ENCODE data around the gene CREB3L2. TPM values are rescaled to one million over a fixed set of nuclear protein-coding genes. Genes with fewer than 3 reads are reported as not detected.
"Not testable (repeated sequence)": the region's sequence is repeated elsewhere in the genome, so short reads cannot be mapped to it uniquely, and the experiment has no call there.

Gene CREB3L2
- total and polyA plus RNA-seq, 3 experiments from 2014 or later: 12.5 to 25.0 (median 23.9) TPM

DNA sequence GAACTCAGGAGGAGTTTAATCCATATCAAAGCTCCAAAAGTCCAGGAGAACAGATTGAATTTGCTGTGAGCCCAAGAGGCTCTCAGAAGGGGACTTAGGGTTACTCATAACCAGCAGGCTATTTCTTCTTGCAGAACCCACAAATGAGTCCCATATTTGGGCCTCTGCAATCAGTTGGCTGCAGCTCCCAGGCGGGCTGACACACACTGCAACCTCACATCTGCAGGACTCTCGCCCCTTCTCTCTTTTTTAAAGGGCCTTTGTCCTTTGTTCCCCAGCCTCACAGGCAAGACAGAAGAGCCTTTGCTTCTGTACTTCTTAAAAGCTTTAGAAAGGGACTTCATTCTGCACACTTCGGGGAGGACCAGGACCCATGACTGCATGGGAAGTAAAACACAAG, 26.7 kb downstream of the CREB3L2 start:
- POLR2A ChIA-PET: no interaction called here
- peaks cover 8 to 24% (median 11%) of the 10 kb centered on the region in 3 donors for H3K4me1 Mint-ChIP-seq
- Histone ChIP-seq H3K4me1 (ENCODE audit: insufficient read depth, low read length) (no peaks in the 10 kb centered on the region), H3K9me3 (ENCODE audit: low read length) (no peaks in the 10 kb centered on the region), H3K27me3 (ENCODE audit: insufficient read depth, low read length, poor library complexity, severe bottlenecking) (no peaks in the 10 kb centered on the region), H3K36me3 (ENCODE audit: insufficient read depth, low read length) (no peaks in the 10 kb centered on the region), H3K4me3 (ENCODE audit: low read length) (no peak overlapping the region), H3K27ac (ENCODE audit: low read depth, low read length) (no peak overlapping the region)
- CTCF ChIA-PET: interaction anchor here (2.3 kb wide), 1 partner anchor 72 kb away, joined by 7 read pairs; no protein-coding TSS in a partner anchor
- no peaks in the 10 kb centered on the region for H3K9me3 Mint-ChIP-seq
- peaks cover 0 to 3% (median 3%) of the 10 kb centered on the region in 3 donors for H3K36me3 Mint-ChIP-seq
- no peak overlapping the region for H3K27ac Mint-ChIP-seq
- DNase-seq: no peak
- no peaks in the 10 kb centered on the region for H3K27me3 Mint-ChIP-seq
- H3K4me3 Mint-ChIP-seq: no peak overlapping the region

DNA sequence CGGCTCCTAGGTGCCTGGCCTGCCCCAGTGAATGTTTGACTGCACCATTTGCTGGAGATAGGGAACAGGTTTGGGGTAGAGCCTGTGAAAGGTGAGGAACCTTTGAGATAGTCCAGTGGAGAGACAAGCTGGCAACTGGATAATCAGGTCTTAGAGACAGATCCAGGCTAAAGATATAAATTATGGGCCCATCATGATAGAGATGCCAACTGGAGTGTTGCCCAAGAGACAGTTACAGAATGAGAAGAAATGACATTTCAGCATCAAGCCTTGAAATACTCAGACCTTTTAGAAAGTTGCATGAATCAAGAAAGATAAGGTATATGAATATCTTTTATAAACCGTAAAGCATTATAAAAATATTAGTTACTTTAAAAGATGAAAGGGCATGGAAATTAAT, 27.1 kb downstream of the CREB3L2 start:
- peaks cover 0 to 4% (median 2%) of the 10 kb centered on the region in 3 donors for H3K36me3 Mint-ChIP-seq
- peak overlapping the region in 3 of 8 donors; percentile 16 to 67 (median 19) for H3K27ac Mint-ChIP-seq
- H3K9me3 Mint-ChIP-seq: no peaks in the 10 kb centered on the region
- no peaks in the 10 kb centered on the region for H3K9me3 ChIP-seq (ENCODE audit: low read length)
- H3K27me3 ChIP-seq (ENCODE audit: insufficient read depth, low read length, poor library complexity, severe bottlenecking): no peaks in the 10 kb centered on the region
- H3K4me3 Mint-ChIP-seq: no peak overlapping the region
- no peak overlapping the region for H3K27ac ChIP-seq (ENCODE audit: low read depth, low read length)
- H3K36me3 ChIP-seq (ENCODE audit: insufficient read depth, low read length): no peaks in the 10 kb centered on the region
- H3K4me3 ChIP-seq (ENCODE audit: low read length): no peak overlapping the region
- POLR2A ChIA-PET: no interaction called here
- no peaks in the 10 kb centered on the region for H3K4me1 ChIP-seq (ENCODE audit: insufficient read depth, low read length)
- H3K4me1 Mint-ChIP-seq: peaks cover 7 to 23% (median 9%) of the 10 kb centered on the region in 3 donors
- CTCF ChIA-PET: interaction anchor here (0.5 to 2.3 kb wide), 3 partner anchors 26 to 71 kb away, joined by 3 to 7 read pairs (median 3); no protein-coding TSS in a partner anchor
- H3K27me3 Mint-ChIP-seq: no peaks in the 10 kb centered on the region
- no peak for DNase-seq

DNA sequence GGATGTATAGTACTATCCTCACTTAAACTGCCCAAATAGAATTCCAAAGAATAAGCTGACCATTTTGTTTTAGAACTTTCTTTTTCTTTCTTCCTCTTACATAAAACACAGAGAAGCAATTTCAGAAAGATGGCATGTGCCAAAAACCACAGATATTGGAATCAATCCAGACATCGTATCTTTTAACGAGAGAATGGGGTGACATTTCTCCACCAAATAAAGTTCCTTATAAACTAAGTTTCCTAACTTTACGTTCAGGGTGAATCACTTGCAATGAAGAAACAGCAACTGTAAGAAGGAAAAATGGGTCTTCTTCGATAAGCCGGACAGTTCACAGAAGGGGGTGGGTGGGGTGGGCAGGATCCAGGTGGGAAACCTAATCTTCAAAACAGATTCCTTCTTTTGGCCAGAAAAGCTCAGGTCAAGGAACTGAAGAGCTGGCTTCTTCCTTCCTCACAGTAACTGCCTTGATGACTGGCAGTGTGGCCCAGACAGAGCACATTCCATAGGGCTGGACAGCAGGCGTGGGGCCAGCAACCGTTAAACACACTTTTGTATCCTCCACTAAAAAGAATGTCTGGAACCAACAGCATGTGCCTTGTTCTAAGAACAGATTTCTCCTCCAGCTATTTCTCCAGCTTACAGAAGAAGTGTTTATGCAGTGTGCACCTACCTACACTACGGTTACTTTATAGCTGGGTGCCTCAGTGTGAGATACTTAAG, 31.5 kb downstream of the CREB3L2 start:
- no peak for DNase-seq
- Mint-ChIP-seq H3K27ac (no peak overlapping the region), H3K36me3 (peaks cover 4 to 7% (median 4%) of the 10 kb centered on the region in 3 donors), H3K4me3 (no peak overlapping the region), H3K27me3 (no peaks in the 10 kb centered on the region), H3K4me1 (peaks cover 24 to 38% (median 29%) of the 10 kb centered on the region in 3 donors), H3K9me3 (no peaks in the 10 kb centered on the region)
- CTCF ChIA-PET: interaction anchor here (1.2 kb wide), 1 partner anchor 12 kb away, joined by 3 read pairs; no protein-coding TSS in a partner anchor
- Histone ChIP-seq H3K27me3 (ENCODE audit: insufficient read depth, low read length, poor library complexity, severe bottlenecking) (no peaks in the 10 kb centered on the region), H3K4me3 (ENCODE audit: low read length) (no peak overlapping the region), H3K4me1 (ENCODE audit: insufficient read depth, low read length) (peaks cover 24% of the 10 kb centered on the region), H3K36me3 (ENCODE audit: insufficient read depth, low read length) (no peaks in the 10 kb centered on the region), H3K9me3 (ENCODE audit: low read length) (no peaks in the 10 kb centered on the region), H3K27ac (ENCODE audit: low read depth, low read length) (no peak overlapping the region)
- POLR2A ChIA-PET: no interaction called here

DNA sequence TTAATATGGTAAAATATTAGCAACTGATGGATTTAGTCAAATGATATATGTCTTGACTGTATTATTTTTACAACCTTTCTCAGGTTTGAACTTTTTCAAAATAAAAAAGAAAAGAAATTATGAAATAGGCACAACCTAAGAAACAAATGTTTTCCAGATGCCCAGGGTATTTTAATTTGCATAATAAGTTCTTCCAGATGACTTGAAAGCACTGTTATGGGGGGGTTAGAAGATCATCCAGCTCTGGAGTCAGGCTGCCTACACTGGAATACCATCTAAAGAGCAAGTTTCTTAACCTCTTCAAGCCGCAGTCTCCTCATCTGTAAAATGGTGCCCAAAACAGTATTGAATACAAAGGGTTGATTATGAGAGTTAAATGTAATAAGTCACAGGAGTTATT, 32.1 kb downstream of the CREB3L2 start:
- Histone ChIP-seq H3K4me3 (ENCODE audit: low read length) (no peak overlapping the region), H3K9me3 (ENCODE audit: low read length) (no peaks in the 10 kb centered on the region), H3K4me1 (ENCODE audit: insufficient read depth, low read length) (peaks cover 24% of the 10 kb centered on the region), H3K36me3 (ENCODE audit: insufficient read depth, low read length) (no peaks in the 10 kb centered on the region), H3K27me3 (ENCODE audit: insufficient read depth, low read length, poor library complexity, severe bottlenecking) (no peaks in the 10 kb centered on the region), H3K27ac (ENCODE audit: low read depth, low read length) (no peak overlapping the region)
- peaks cover 24 to 38% (median 29%) of the 10 kb centered on the region in 3 donors for H3K4me1 Mint-ChIP-seq
- H3K4me3 Mint-ChIP-seq: no peak overlapping the region
- no peaks in the 10 kb centered on the region for H3K9me3 Mint-ChIP-seq
- CTCF ChIA-PET: interaction anchor here (1.2 kb wide), 1 partner anchor 12 kb away, joined by 3 read pairs; no protein-coding TSS in a partner anchor
- H3K36me3 Mint-ChIP-seq: peaks cover 4 to 7% (median 4%) of the 10 kb centered on the region in 3 donors
- no peak for DNase-seq
- no peaks in the 10 kb centered on the region for H3K27me3 Mint-ChIP-seq
- peak overlapping the region in 1 of 8 donors; percentile 24 for H3K27ac Mint-ChIP-seq
- POLR2A ChIA-PET: no interaction called here

DNA sequence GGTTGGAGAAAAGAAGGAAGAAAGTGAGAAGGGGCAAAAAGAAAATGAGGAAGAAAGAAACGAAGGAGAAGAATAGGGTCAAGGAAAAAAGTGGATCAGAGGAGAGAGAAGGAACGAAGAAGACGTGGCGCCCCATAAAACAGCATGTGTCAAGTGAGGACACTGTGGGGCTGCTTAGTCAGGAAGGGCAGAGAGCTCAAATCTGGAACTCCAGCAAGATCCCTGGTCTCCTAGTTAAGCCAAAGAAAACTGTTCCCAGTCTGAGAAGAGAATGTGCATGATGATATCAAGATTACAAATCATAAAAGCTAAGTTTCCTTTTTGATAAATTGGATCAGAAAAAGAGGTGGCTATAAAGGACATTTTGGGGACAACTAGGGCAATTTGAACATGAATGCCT, 33.0 kb downstream of the CREB3L2 start:
- ChIA-PET POLR2A (no interaction called here), CTCF (no interaction called here)
- Mint-ChIP-seq H3K36me3 (peaks cover 4 to 7% (median 4%) of the 10 kb centered on the region in 3 donors), H3K27me3 (no peaks in the 10 kb centered on the region), H3K4me3 (no peak overlapping the region), H3K9me3 (no peaks in the 10 kb centered on the region), H3K4me1 (peaks cover 24 to 29% (median 25%) of the 10 kb centered on the region in 3 donors), H3K27ac (peak overlapping the region in 2 of 8 donors; percentile 28 to 54)
- H3K36me3 ChIP-seq (ENCODE audit: insufficient read depth, low read length): no peaks in the 10 kb centered on the region
- no peaks in the 10 kb centered on the region for H3K27me3 ChIP-seq (ENCODE audit: insufficient read depth, low read length, poor library complexity, severe bottlenecking)
- H3K4me1 ChIP-seq (ENCODE audit: insufficient read depth, low read length): peaks cover 24% of the 10 kb centered on the region
- no peak for DNase-seq
- no peak overlapping the region for H3K27ac ChIP-seq (ENCODE audit: low read depth, low read length)
- H3K9me3 ChIP-seq (ENCODE audit: low read length): no peaks in the 10 kb centered on the region
- H3K4me3 ChIP-seq (ENCODE audit: low read length): no peak overlapping the region

DNA sequence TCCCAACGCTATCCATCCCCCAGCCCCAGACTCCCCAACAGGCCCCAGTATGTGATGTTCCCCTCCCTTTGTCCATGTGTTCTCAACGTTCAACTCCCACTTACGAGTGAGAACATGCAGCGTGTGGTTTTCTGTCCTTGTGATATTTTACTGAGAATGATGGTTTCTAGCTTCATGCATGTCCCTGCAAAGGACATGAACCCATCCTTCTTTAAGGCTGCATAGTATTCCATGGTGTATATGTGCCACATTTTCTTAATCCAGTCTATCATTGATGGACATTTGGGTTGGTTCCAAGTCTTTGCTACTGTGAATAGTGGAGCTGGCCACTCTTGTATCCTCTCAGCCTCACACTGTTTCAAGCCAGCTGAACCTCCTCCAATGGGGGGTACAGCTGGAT, 33.5 kb downstream of the CREB3L2 start:
- CTCF ChIA-PET, POLR2A ChIA-PET: not testable (repeated sequence)

DNA sequence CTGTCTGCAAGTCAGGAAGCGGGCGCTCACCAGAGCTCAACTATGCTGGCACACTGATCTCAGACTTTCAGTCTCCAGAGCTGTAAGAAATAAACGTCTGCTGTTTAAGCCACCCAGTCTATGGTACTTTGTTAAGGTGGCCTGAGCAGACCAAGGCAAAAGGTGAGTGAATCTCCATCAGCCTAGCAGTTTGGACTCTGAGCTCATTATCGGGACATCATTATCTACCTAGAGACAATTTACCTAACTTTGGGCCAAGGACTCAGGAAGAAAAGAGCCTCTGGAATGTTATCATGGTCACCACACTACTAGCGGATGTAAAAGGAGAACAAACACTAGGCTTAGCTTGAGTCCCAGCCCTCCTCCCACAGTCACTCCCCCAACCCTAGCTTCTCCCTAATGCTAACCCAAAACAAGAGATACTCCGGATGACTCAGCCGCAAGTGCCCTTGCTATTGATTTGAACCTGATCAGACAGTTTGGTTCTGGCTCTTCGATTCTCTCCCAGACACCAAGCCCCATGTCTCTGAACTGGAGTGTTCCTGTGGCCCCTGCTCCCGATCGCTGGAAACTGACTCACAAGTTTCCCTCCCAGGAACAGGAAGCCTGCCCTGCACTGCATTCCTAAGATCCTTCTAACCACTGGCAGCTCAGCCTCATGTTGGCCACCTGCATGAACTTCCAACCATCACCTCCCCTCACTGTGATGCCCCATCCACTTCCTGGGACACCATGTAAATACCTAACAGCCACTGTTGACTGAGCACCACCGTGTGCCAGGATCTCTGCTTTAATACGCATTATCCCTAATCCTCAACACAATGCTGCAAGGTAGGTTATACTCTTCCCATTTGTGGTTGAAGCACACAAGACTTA, 34.5 kb downstream of the CREB3L2 start:
- ChIA-PET CTCF (no interaction called here), POLR2A (no interaction called here)
- peak overlapping the region; percentile 30 for H3K27ac ChIP-seq (ENCODE audit: low read depth, low read length)
- peaks cover 24% of the 10 kb centered on the region for H3K4me1 ChIP-seq (ENCODE audit: insufficient read depth, low read length)
- H3K36me3 ChIP-seq (ENCODE audit: insufficient read depth, low read length): no peaks in the 10 kb centered on the region
- no peaks in the 10 kb centered on the region for H3K9me3 ChIP-seq (ENCODE audit: low read length)
- Mint-ChIP-seq H3K27ac (peak overlapping the region in 3 of 8 donors; percentile 75 to 81 (median 80)), H3K4me1 (peaks cover 24 to 38% (median 31%) of the 10 kb centered on the region in 3 donors), H3K4me3 (peak overlapping the region in 1 of 7 donors; percentile 54), H3K9me3 (no peaks in the 10 kb centered on the region), H3K27me3 (no peaks in the 10 kb centered on the region), H3K36me3 (peaks cover 4 to 8% (median 7%) of the 10 kb centered on the region in 3 donors)
- no peak for DNase-seq
- no peak overlapping the region for H3K4me3 ChIP-seq (ENCODE audit: low read length)
- no peaks in the 10 kb centered on the region for H3K27me3 ChIP-seq (ENCODE audit: insufficient read depth, low read length, poor library complexity, severe bottlenecking)

More for the DNA sequence above, 33.5 kb downstream of the CREB3L2 start:
- H3K36me3 Mint-ChIP-seq; H3K4me3 Mint-ChIP-seq; H3K27me3 ChIP-seq (ENCODE audit: insufficient read depth, low read length, poor library complexity, severe bottlenecking); H3K9me3 ChIP-seq (ENCODE audit: low read length); H3K27ac ChIP-seq (ENCODE audit: low read depth, low read length); H3K27me3 Mint-ChIP-seq; H3K4me3 ChIP-seq (ENCODE audit: low read length); H3K36me3 ChIP-seq (ENCODE audit: insufficient read depth, low read length); H3K9me3 Mint-ChIP-seq; DNase-seq: not testable (repeated sequence)
- H3K4me1 Mint-ChIP-seq: peaks cover 24 to 29% (median 25%) of the 10 kb centered on the region in 3 donors
- peaks cover 24% of the 10 kb centered on the region for H3K4me1 ChIP-seq (ENCODE audit: insufficient read depth, low read length)
- peak overlapping the region in 1 of 8 donors; percentile 54 for H3K27ac Mint-ChIP-seq

Data from CD8-positive, alpha-beta memory T cell (primary cell).